GM19463 (cell line): ENCODE data around the gene ANO5.

Experiments
- ATAC-seq: cut with Tn5 transposase; IDR thresholded peaks from one replicate; pipeline ENCODE4 v1.9.1; 2021; ENCODE audit warnings: mild to moderate bottlenecking, moderate library complexity; ENCODE audit not compliant: unreplicated experiment

The ANO5 gene

GRCh38 chr11:22317656-22318055 lies 124.8 kb downstream of the ANO5 start:
- ATAC-seq = no peak

GRCh38 chr11:22331771-22332170 lies 138.9 kb downstream of the ANO5 start:
- ATAC-seq = no peak
